PC-9 (cell line): Measurements from ENCODE around the gene EXT2. TPM values are rescaled to one million over a fixed set of nuclear protein-coding genes. Genes with fewer than 3 reads are reported as not detected.

Source experiments
- Bru-seq: library from RNA; stranded (reverse); fragments of 400-500 nt; gene quantifications from one replicate; lab custom pipeline; 2021; lab: Mats Ljungman, UMichigan
- BruChase-seq, 2 experiments: library from RNA; stranded (reverse); fragments of 400-500 nt; gene quantifications; one replicate each; lab custom pipeline; 2021; lab: Mats Ljungman, UMichigan
- BruUV-seq: library from RNA; stranded (reverse); fragments of 400-500 nt; replicated peaks from 2 replicates; lab custom pipeline; 2021; lab: Mats Ljungman, UMichigan
- CTCF ChIA-PET: fragments of 300-600 bp; sonication (Branson Sonifier 250); formaldehyde crosslinking; loops from one replicate; lab custom pipeline; 2022; ENCODE audit warnings: antibody characterized with exemption; lab: Charles Lee
- POLR2A ChIA-PET: fragments of 300-600 bp; sonication (Branson Sonifier 250); formaldehyde crosslinking; loops from one replicate; lab custom pipeline; 2022; ENCODE audit warnings: antibody characterized with exemption; ENCODE audit not compliant: unreplicated experiment; lab: Charles Lee
- DNase-seq, 2 experiments: peaks; one replicate each; pipeline versions ENCODE4 v3.0.0 to v3.0.0-alpha.2; 2015 to 2022; ENCODE audit warnings: mixed read lengths in 1 of 2
- H2AFZ ChIP-seq: fragments of 200-600 bp; sonication (generic); 2 replicates; pipeline ENCODE4 v1.8.1; 2017; ENCODE audit warnings: antibody characterized with exemption
- H3F3A ChIP-seq: fragments of 200-600 bp; sonication (generic); 2 replicates; pipeline ENCODE4 v1.8.1; 2017; ENCODE audit warnings: antibody characterized with exemption, mild to moderate bottlenecking, low read depth; ENCODE audit not compliant: insufficient read depth
- H3K27ac ChIP-seq: fragments of 200-600 bp; sonication (generic); 2 replicates; pipeline ENCODE4 v1.6.1; 2016; ENCODE audit warnings: mixed run types
- H3K27me3 ChIP-seq: fragments of 200-600 bp; sonication (generic); 2 replicates; pipeline ENCODE4 v1.6.1; 2016; ENCODE audit warnings: low read depth, mixed run types; ENCODE audit not compliant: insufficient read depth
- H3K36me3 ChIP-seq: fragments of 200-600 bp; sonication (generic); 2 replicates; pipeline ENCODE4 v1.6.1; 2016; ENCODE audit warnings: low read depth, mixed run types
- H3K4me1 ChIP-seq: fragments of 200-600 bp; sonication (generic); replicated peaks from 2 replicates; pipeline ENCODE4 v1.6.1; 2016; ENCODE audit warnings: mixed run types; ENCODE audit not compliant: insufficient read depth
- H3K4me2 ChIP-seq: fragments of 200-600 bp; sonication (generic); 2 replicates; pipeline ENCODE4 v1.6.1; 2017; ENCODE audit warnings: mixed run types
- H3K4me3 ChIP-seq: fragments of 200-600 bp; sonication (generic); 2 replicates; pipeline ENCODE4 v1.6.1; 2016; ENCODE audit warnings: mixed run types
- H3K79me2 ChIP-seq: fragments of 200-600 bp; sonication (generic); 2 replicates; pipeline ENCODE4 v1.6.1; 2017; ENCODE audit warnings: low read depth, mixed run types
- H3K9me2 ChIP-seq: fragments of 200-600 bp; sonication (generic); 2 replicates; pipeline ENCODE4 v1.8.1; 2017; ENCODE audit warnings: mild to moderate bottlenecking; ENCODE audit not compliant: insufficient read depth
- H3K9me3 ChIP-seq: fragments of 200-600 bp; sonication (generic); 2 replicates; pipeline ENCODE4 v1.8.1; 2016; ENCODE audit warnings: low read depth; ENCODE audit not compliant: insufficient read depth
- H4K20me1 ChIP-seq: fragments of 200-600 bp; sonication (generic); 2 replicates; pipeline ENCODE4 v1.8.1; 2017; ENCODE audit not compliant: insufficient read depth
- CTCF ChIP-seq: fragments of 200-600 bp; sonication (generic); conservative IDR thresholded peaks from 2 replicates; pipeline ENCODE4 v1.6.1; 2017; ENCODE audit warnings: mixed run types, antibody characterized with exemption, mild to moderate bottlenecking, moderate library complexity
- EZH2 ChIP-seq: fragments of 200-600 bp; sonication (generic); IDR thresholded peaks from 2 replicates; pipeline ENCODE4 v1.8.0; 2017; ENCODE audit warnings: antibody characterized with exemption, low read depth
- intact Hi-C: fragments of 100-400 bp; cut with micrococcal nuclease; formaldehyde crosslinking; loops from one replicate; pipeline ENCODE4 v1.10.0; 2022; ENCODE audit not compliant: unreplicated experiment
- long read RNA-seq: library from polyadenylated mRNA; stranded (forward); transcript quantifications from one replicate; pipeline ENCODE4 v2.0.0, GENCODE V29; 2022
- total RNA-seq: library from RNA; stranded (reverse); gene quantifications from 2 replicates; pipeline ENCODE4 v1.2.3, GENCODE V29; 2021

The EXT2 gene
- total RNA-seq = 72.4 and 74.8 TPM in 2 replicates
- Bru-seq, nascent RNA = percentile 76 among the genes with signal in this experiment
- BruChase-seq, experiment 1, labeled RNA remaining after a 2-hour chase = percentile 68 among the genes with signal in this experiment
- BruChase-seq, experiment 2, labeled RNA remaining after a 6-hour chase = percentile 64 among the genes with signal in this experiment
- long read RNA-seq, transcript EXT2-203 (14 exons, 3,454 nt) = minor isoform, 8 of 147 reads
- long read RNA-seq, transcript EXT2-210 (14 exons, 3,136 nt) = major isoform, 112 of 147 reads
- long read RNA-seq, partial matches to known transcripts = 12 of 147 reads
- long read RNA-seq, other reads (novel, unspliced or antisense) = 15 of 147 reads

- peaks cover 16% of the 10 kb centered on the region for H3K4me1 ChIP-seq
- H4K20me1 ChIP-seq = peaks cover 3% of the 10 kb centered on the region; the same call in 1 of the 2 replicates
- peak within 1 kb of the TSS; percentile 87 for H3K4me2 ChIP-seq
- peaks cover 5% of the 10 kb centered on the region for H3F3A ChIP-seq
- intact Hi-C loops = loop anchor here (5.0 to 10.0 kb wide), 2 partner anchors 189 to 522 kb away; no protein-coding TSS in a partner anchor
- H3K9me2 ChIP-seq = no peaks in the 10 kb centered on the region
- ChIA-PET CTCF (interaction anchor here (1.5 kb wide), 1 partner anchor 35 kb away, joined by 3 read pairs; no protein-coding TSS in a partner anchor), POLR2A (interaction anchor here (0.6 to 0.7 kb wide), 2 partner anchors 8 to 206 kb away, joined by 3 to 4 read pairs; no protein-coding TSS in a partner anchor)
- no peaks in the 10 kb centered on the region for H3K36me3 ChIP-seq
- peak within 1 kb of the TSS; percentile 41 for H3K27ac ChIP-seq
- TF ChIP-seq CTCF = peak; percentile 87
- TF ChIP-seq EZH2 = no peak
- DNase-seq = peak; percentile 60 to 88
- no peaks in the 10 kb centered on the region for H3K27me3 ChIP-seq
- BruUV-seq = no TSS peak
- H3K9me3 ChIP-seq = no peaks in the 10 kb centered on the region
- H3K79me2 ChIP-seq = peaks cover 26% of the 10 kb centered on the region
- peak within 1 kb of the TSS; percentile 83 for H2AFZ ChIP-seq
- H3K4me3 ChIP-seq = peak within 1 kb of the TSS; percentile 82
These were observed at the start of gene EXT2 for GRCh38 chr11:44095506-44096359. EXT2 (plus strand) TSS chr11:44095678; CDS start chr11:44107713, 12,035 bp downstream.

DNA sequence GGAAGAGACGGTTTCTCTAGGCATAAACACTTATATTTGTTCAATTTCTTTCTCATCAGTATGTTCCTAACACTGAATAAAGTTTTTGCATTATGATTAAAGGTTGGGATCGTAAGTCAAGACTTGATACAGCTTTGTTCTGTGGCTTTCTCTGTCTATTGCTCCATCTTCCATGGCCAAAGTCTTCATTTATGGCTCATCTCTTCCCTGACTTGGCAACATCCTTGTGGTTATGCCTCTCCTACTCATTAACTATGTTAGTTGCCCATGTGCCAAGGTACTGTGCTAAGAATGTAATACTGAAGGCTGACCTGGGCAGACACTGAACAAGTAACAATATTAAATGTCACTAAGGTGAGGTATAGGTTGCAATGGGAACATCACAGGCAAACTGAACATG, 49.3 kb upstream of the EXT2 start:
- H3K4me3 ChIP-seq = no peak overlapping the region
- no peak overlapping the region for H2AFZ ChIP-seq
- H3K4me2 ChIP-seq = no peak overlapping the region
- no peak overlapping the region for H3K27ac ChIP-seq
- no peaks in the 10 kb centered on the region for H3K79me2 ChIP-seq
- H4K20me1 ChIP-seq = no peaks in the 10 kb centered on the region
- no peaks in the 10 kb centered on the region for H3K9me3 ChIP-seq
- CTCF ChIA-PET = no interaction called here
- H3K9me2 ChIP-seq = no peaks in the 10 kb centered on the region
- intact Hi-C loops = no loop called here
- POLR2A ChIA-PET = no interaction called here
- TF ChIP-seq EZH2 (no peak), CTCF (no peak)
- H3K4me1 ChIP-seq = no peaks in the 10 kb centered on the region
- peaks cover 35% of the 10 kb centered on the region for H3K27me3 ChIP-seq
- H3F3A ChIP-seq = no peaks in the 10 kb centered on the region
- BruUV-seq = no TSS peak
- no peak for DNase-seq
- no peaks in the 10 kb centered on the region for H3K36me3 ChIP-seq

- Histone ChIP-seq H3K79me2 (no peaks in the 10 kb centered on the region), H3K27me3 (peaks cover 45% of the 10 kb centered on the region), H3K9me3 (no peaks in the 10 kb centered on the region), H3K36me3 (no peaks in the 10 kb centered on the region), H3F3A (no peaks in the 10 kb centered on the region), H3K9me2 (no peaks in the 10 kb centered on the region; the same call in 1 of the 2 replicates), H3K27ac (no peak overlapping the region), H3K4me2 (no peak overlapping the region), H2AFZ (no peak overlapping the region), H3K4me1 (no peaks in the 10 kb centered on the region), H4K20me1 (no peaks in the 10 kb centered on the region), H3K4me3 (no peak overlapping the region)
- POLR2A ChIA-PET = no interaction called here
- no TSS peak for BruUV-seq
- no peak for DNase-seq
- intact Hi-C loops = no loop called here
- CTCF ChIA-PET = no interaction called here
- TF ChIP-seq EZH2 = no peak
- TF ChIP-seq CTCF = no peak
These were observed 48.2 kb upstream of the EXT2 start for GRCh38 chr11:44047298-44047697.
